ENCODE data around the gene BOD1. TPM values are rescaled to one million over a fixed set of nuclear protein-coding genes. Genes with fewer than 3 reads are reported as not detected.
"Not testable (repeated sequence)": the region's sequence is repeated elsewhere in the genome, so short reads cannot be mapped to it uniquely, and the experiment has no call there.

Gene BOD1
- total RNA-seq, 5 donors from 2014 or later (not counting 1 experiment from before 2014, with no cell fraction given), result 23.7 to 36.6 (median 30.1) TPM

DNA sequence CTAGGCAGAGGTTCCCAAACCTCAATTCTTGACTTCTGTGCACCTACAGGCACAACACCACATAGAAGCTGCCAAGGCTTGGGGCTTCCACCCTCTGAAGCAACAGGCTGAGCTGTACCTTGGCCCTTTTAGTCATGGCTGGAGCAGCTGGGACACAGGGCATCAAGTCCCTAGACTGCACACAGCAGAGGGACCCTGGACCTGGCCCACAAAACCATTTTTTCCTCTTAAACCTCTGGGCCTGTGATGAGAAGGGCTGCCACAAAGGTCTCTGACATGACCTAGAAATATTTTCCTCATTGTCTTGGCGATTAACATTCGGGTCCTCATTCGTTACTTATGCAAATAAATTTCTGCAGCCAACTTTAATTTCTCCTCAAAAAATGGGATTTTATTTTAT lies 30.3 kb downstream of the BOD1 start:
- ATAC-seq (replicated peaks in 1 of 4); POLR2A ChIA-PET; H3K4me3 Mint-ChIP-seq; H3K4me1 ChIP-seq (ENCODE audit: control insufficient read depth in 1 of 2, extremely low read depth in 1 of 2, insufficient read depth in 2 of 2, low read length in 2 of 2); H3K4me1 Mint-ChIP-seq; H3K4me3 ChIP-seq (ENCODE audit: control insufficient read depth in 1 of 2, extremely low read depth in 1 of 2, low read length in 1 of 2); H3K27ac Mint-ChIP-seq; H3K9me3 ChIP-seq; CTCF ChIA-PET; H3K27ac ChIP-seq (ENCODE audit: low read length); H3K36me3 ChIP-seq (ENCODE audit: control insufficient read depth in 2 of 2, extremely low read depth in 1 of 2, insufficient read depth in 1 of 2, low read length in 1 of 2); DNase-seq: not testable (repeated sequence)
- peaks cover 11 to 15% of the 10 kb centered on the region in 2 donors for H3K27me3 Mint-ChIP-seq
- H3K27me3 ChIP-seq (replicated peaks in 1 of 2; ENCODE audit: control insufficient read depth in 2 of 2, extremely low read depth in 1 of 2, insufficient read depth in 2 of 2, low read length in 1 of 2), result peaks cover 0 to 16% of the 10 kb centered on the region in 2 experiments
- peaks cover 12 to 50% (median 33%) of the 10 kb centered on the region in 3 donors for H3K9me3 Mint-ChIP-seq
- WGBS (ENCODE audit: insufficient coverage), result no CpG with 5 or more reads among the region's 3 CpGs
- H3K36me3 Mint-ChIP-seq, result peaks cover 17% of the 10 kb centered on the region

DNA sequence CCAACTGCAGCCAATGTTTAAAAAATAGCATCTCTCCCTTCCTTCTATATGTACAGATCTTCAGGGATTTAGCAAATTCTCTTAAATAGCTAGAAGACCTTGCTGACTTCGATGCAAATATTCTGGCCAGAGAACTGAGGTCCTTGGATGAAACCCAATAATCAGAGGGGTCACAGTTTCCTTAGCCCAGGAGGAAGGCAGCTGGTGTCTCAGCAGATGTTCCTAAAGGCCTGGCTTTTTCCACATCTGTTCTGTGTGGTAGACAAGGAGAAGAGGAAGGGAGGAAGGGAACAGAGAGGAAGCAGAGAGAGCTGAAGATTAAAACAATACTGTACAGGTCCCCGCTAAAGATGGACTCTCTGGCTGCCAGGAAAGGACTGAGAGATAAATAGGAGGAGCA lies 33.1 kb downstream of the BOD1 start:
- no peak overlapping the region for H3K27ac ChIP-seq (ENCODE audit: low read length)
- H3K4me1 Mint-ChIP-seq, result no peaks in the 10 kb centered on the region
- peaks cover 0 to 2% of the 10 kb centered on the region in 2 donors for H3K36me3 ChIP-seq (ENCODE audit: control insufficient read depth in 2 of 2, extremely low read depth in 1 of 2, insufficient read depth in 1 of 2, low read length in 1 of 2)
- H3K27me3 ChIP-seq (replicated peaks in 1 of 2; ENCODE audit: control insufficient read depth in 2 of 2, extremely low read depth in 1 of 2, insufficient read depth in 2 of 2, low read length in 1 of 2), result peaks cover 0 to 19% of the 10 kb centered on the region in 2 experiments
- no peak for ATAC-seq (replicated peaks in 1 of 4)
- peaks cover 26 to 46% (median 33%) of the 10 kb centered on the region in 3 donors for H3K9me3 Mint-ChIP-seq
- H3K27me3 Mint-ChIP-seq, result peaks cover 11 to 15% of the 10 kb centered on the region in 2 donors
- peaks cover 14% of the 10 kb centered on the region for H3K36me3 Mint-ChIP-seq
- H3K9me3 ChIP-seq, result no peaks in the 10 kb centered on the region
- no peak for DNase-seq
- no peaks in the 10 kb centered on the region for H3K4me1 ChIP-seq (ENCODE audit: control insufficient read depth in 1 of 2, extremely low read depth in 1 of 2, insufficient read depth in 2 of 2, low read length in 2 of 2)
- H3K4me3 ChIP-seq (ENCODE audit: control insufficient read depth in 1 of 2, extremely low read depth in 1 of 2, low read length in 1 of 2), result no peak overlapping the region
- ChIA-PET CTCF (no interaction called here), POLR2A (no interaction called here)
- H3K4me3 Mint-ChIP-seq, result no peak overlapping the region
- H3K27ac Mint-ChIP-seq, result no peak overlapping the region
- 67% methylated on average over 1 of the region's 2 CpGs for WGBS (ENCODE audit: insufficient coverage)

DNA sequence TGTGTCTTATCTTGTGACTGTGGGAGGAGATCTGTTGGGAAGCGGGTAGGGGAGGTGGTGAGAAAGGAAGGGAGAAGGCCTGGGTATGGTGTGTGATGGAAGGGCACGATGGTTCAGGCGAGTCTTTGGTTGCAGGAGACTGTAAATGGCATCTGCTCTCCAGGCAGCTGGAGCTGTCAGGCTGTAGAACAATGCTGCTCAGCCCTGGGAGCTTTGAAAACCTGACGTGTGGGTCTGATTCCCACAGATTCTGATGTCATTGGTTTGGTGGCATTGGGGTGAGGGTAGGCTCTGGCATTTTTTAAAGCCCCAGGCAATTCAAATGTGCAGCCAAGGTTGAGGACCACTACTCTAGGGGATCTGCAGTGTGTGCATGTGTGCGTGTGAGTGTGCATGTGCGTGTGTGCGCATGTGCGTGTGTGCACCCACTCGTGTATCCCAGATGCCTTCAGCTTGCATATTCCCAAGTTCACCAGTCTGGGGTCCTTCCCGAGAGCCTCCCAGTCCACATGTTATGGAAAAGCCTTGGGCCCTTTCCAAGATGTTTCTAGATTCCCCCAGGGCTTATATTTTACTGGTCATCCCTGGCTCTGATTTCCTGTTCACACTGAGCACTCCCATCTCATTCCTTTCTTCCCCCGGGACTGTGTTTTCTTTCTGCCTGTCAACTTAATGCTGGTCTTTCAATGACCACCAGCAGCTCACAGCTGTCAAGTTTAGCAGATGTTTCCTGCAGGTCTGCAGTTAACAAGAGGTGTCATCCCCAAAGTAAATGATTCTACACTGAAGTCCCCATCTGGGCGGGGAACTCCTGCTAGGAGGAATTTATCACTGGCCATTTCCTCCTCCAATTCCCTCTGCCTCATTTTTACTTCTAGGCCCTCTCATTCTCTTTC lies 34.0 kb downstream of the BOD1 start:
- Histone ChIP-seq H3K27ac (ENCODE audit: low read length) (no peak overlapping the region), H3K4me3 (ENCODE audit: control insufficient read depth in 1 of 2, extremely low read depth in 1 of 2, low read length in 1 of 2) (no peak overlapping the region), H3K36me3 (ENCODE audit: control insufficient read depth in 2 of 2, extremely low read depth in 1 of 2, insufficient read depth in 1 of 2, low read length in 1 of 2) (peaks cover 0 to 2% of the 10 kb centered on the region in 2 donors), H3K9me3 (no peaks in the 10 kb centered on the region), H3K27me3 (replicated peaks in 1 of 2; ENCODE audit: control insufficient read depth in 2 of 2, extremely low read depth in 1 of 2, insufficient read depth in 2 of 2, low read length in 1 of 2) (peaks cover 0 to 21% of the 10 kb centered on the region in 2 experiments), H3K4me1 (ENCODE audit: control insufficient read depth in 1 of 2, extremely low read depth in 1 of 2, insufficient read depth in 2 of 2, low read length in 2 of 2) (no peaks in the 10 kb centered on the region)
- ChIA-PET CTCF (interaction anchor here in 1 of 2 donors (0.6 kb wide), 1 partner anchor 33 kb away, joined by 3 read pairs; no protein-coding TSS in a partner anchor), POLR2A (no interaction called here)
- Mint-ChIP-seq H3K27me3 (peaks cover 11 to 15% of the 10 kb centered on the region in 2 donors), H3K4me3 (no peak overlapping the region), H3K27ac (no peak overlapping the region), H3K9me3 (peaks cover 23 to 38% (median 29%) of the 10 kb centered on the region in 3 donors), H3K36me3 (peaks cover 12% of the 10 kb centered on the region), H3K4me1 (no peaks in the 10 kb centered on the region)
- WGBS (ENCODE audit: insufficient coverage), result 76% methylated on average over 12 of the region's 12 CpGs
- DNase-seq (no peak), ATAC-seq (replicated peaks in 1 of 4) (no peak)

DNA sequence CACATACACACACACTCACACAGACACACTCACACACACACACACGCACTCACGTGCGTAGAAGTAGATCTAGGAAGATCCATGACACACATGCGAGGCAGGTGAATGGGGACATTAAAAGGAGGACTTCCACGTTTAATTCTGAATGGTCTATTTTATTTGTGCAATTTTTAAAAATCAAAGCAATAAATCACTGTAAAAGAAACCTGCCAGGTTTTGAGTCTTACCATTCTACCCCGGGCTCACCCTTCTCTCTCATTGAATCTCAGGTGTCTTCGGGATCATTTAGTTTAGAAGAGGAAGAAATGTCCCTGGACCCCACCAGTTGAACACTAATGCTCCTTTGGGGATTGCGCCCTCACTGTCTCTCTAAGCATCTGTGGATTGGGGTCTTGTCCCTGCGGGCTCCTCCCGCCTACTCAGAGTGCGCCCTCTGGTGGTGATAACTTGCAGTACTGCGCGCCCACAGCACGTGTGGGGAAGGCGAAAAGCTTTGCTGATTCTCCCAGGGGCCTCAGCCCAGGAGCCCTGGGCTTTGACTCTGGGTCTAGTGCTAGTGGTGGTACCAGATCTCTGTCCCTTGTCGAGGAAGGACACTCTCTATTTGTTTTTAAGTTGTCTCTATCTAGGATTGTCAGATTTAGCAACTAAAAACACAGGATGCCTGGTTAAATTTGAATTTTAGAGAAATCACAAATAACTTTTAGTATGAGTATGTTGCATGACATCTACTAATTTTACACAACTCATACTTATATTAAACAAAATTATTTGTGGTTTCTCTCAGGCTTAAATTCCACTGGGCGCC lies 34.8 kb downstream of the BOD1 start:
- peaks cover 11% of the 10 kb centered on the region for H3K36me3 Mint-ChIP-seq

DNA sequence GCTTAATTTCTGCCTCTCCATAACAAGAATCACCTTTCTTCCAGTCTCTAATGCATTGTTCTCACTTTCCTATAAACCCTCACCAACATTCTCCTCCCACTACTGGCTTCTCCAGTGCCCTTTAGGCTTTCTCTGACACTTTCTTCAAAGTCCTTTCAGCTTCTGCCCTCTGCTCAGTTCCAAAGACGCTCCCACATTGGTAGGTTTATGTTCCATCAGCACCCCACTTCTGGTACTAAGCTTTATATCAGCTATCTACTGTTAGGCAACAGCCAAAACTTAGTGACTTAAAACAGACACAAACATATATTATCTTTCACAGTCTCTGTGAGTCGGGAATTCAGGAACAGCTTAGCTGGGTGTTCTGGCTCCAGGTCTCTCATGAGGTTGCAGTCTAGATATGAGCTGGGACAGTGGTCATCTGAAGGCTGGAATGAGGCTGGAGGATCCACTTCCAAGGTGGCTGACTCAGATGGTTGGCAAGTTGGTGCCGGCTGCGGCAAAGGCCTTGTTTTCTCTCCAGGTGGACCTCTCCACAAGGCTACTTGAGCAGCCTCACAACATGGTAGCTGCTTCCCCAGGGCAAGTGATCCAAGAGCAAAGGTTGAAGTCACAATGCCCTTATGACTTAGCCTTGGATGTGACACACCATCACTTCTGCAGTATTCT lies 37.4 kb downstream of the BOD1 start:
- Mint-ChIP-seq H3K27me3 (peaks cover 15 to 26% of the 10 kb centered on the region in 2 donors), H3K9me3 (peaks cover 16% of the 10 kb centered on the region in 3 donors), H3K36me3 (peaks cover 3% of the 10 kb centered on the region), H3K4me1 (no peaks in the 10 kb centered on the region), H3K4me3 (no peak overlapping the region), H3K27ac (no peak overlapping the region)
- DNase-seq (no peak), ATAC-seq (replicated peaks in 1 of 4) (no peak)
- ChIA-PET POLR2A (no interaction called here), CTCF (interaction anchor here in 1 of 2 donors (0.6 to 1.2 kb wide), 4 partner anchors 8 to 519 kb away, joined by 3 to 6 read pairs (median 4); no protein-coding TSS in a partner anchor)
- Histone ChIP-seq H3K9me3 (no peaks in the 10 kb centered on the region), H3K27me3 (replicated peaks in 1 of 2; ENCODE audit: control insufficient read depth in 2 of 2, extremely low read depth in 1 of 2, insufficient read depth in 2 of 2, low read length in 1 of 2) (peaks cover 0 to 21% of the 10 kb centered on the region in 2 experiments), H3K27ac (ENCODE audit: low read length) (no peak overlapping the region), H3K36me3 (ENCODE audit: control insufficient read depth in 2 of 2, extremely low read depth in 1 of 2, insufficient read depth in 1 of 2, low read length in 1 of 2) (no peaks in the 10 kb centered on the region), H3K4me3 (ENCODE audit: control insufficient read depth in 1 of 2, extremely low read depth in 1 of 2, low read length in 1 of 2) (no peak overlapping the region), H3K4me1 (ENCODE audit: control insufficient read depth in 1 of 2, extremely low read depth in 1 of 2, insufficient read depth in 2 of 2, low read length in 2 of 2) (no peaks in the 10 kb centered on the region)
- 85% methylated on average over 2 of the region's 4 CpGs for WGBS (ENCODE audit: insufficient coverage)

More for the DNA sequence above, 34.8 kb downstream of the BOD1 start:
- no peaks in the 10 kb centered on the region for H3K36me3 ChIP-seq (ENCODE audit: control insufficient read depth in 2 of 2, extremely low read depth in 1 of 2, insufficient read depth in 1 of 2, low read length in 1 of 2)
- H3K27ac ChIP-seq (ENCODE audit: low read length), result no peak overlapping the region
- Mint-ChIP-seq H3K4me3 (no peak overlapping the region), H3K27me3 (peaks cover 11 to 19% of the 10 kb centered on the region in 2 donors), H3K9me3 (peaks cover 19 to 33% (median 25%) of the 10 kb centered on the region in 3 donors), H3K27ac (no peak overlapping the region), H3K4me1 (no peaks in the 10 kb centered on the region)
- peak in 23 of 35 experiments; percentile 4 to 46 (median 16) for DNase-seq
- peaks cover 0 to 21% of the 10 kb centered on the region in 2 experiments for H3K27me3 ChIP-seq (replicated peaks in 1 of 2; ENCODE audit: control insufficient read depth in 2 of 2, extremely low read depth in 1 of 2, insufficient read depth in 2 of 2, low read length in 1 of 2)
- no peaks in the 10 kb centered on the region for H3K9me3 ChIP-seq
- H3K4me1 ChIP-seq (ENCODE audit: control insufficient read depth in 1 of 2, extremely low read depth in 1 of 2, insufficient read depth in 2 of 2, low read length in 2 of 2), result no peaks in the 10 kb centered on the region
- WGBS (ENCODE audit: insufficient coverage), result 40% methylated on average over 8 of the region's 17 CpGs
- H3K4me3 ChIP-seq (ENCODE audit: control insufficient read depth in 1 of 2, extremely low read depth in 1 of 2, low read length in 1 of 2), result no peak overlapping the region
- ATAC-seq (replicated peaks in 1 of 4), result no peak
- ChIA-PET CTCF (interaction anchor here in 1 of 2 donors (0.6 kb wide), 1 partner anchor 34 kb away, joined by 3 read pairs; no protein-coding TSS in a partner anchor), POLR2A (no interaction called here)

DNA sequence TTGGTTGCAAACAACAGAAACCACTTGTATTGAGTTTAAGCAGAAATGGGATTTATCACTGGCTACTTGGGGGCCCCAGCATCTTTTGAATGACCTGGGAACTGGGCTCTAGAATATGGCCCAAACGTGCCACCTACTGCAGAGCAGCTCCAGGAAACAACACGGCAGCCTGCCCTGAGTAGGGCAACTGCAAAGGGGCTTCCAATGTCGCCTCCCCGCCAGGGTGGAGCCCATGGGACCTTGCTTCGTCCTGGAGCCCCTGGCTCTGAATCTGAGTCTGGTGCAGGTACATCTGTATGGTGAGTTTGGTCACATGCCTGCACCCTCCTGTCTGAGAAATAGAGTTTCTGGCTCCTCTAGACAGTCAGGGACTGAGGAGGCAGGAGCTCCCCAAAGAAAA lies 38.6 kb downstream of the BOD1 start:
- peaks cover 4% of the 10 kb centered on the region in 3 donors for H3K4me1 Mint-ChIP-seq
- H3K4me1 ChIP-seq (ENCODE audit: control insufficient read depth in 1 of 2, extremely low read depth in 1 of 2, insufficient read depth in 2 of 2, low read length in 2 of 2), result peaks cover 0 to 4% of the 10 kb centered on the region in 2 experiments
- CTCF ChIA-PET, result interaction anchor here in 1 of 2 donors (1.2 kb wide), 1 partner anchor 357 kb away, joined by 4 read pairs; no protein-coding TSS in a partner anchor
- H3K4me3 Mint-ChIP-seq, result no peak overlapping the region
- peaks cover 12 to 19% of the 10 kb centered on the region in 2 donors for H3K27me3 Mint-ChIP-seq
- H3K36me3 Mint-ChIP-seq, result peaks cover 3% of the 10 kb centered on the region
- ATAC-seq (replicated peaks in 1 of 4), result no peak
- H3K9me3 Mint-ChIP-seq, result peaks cover 14 to 16% (median 16%) of the 10 kb centered on the region in 3 donors
- H3K27ac ChIP-seq (ENCODE audit: low read length), result no peak overlapping the region
- H3K36me3 ChIP-seq (ENCODE audit: control insufficient read depth in 2 of 2, extremely low read depth in 1 of 2, insufficient read depth in 1 of 2, low read length in 1 of 2), result no peaks in the 10 kb centered on the region
- 71% methylated on average over 5 of the region's 5 CpGs for WGBS (ENCODE audit: insufficient coverage)
- no peaks in the 10 kb centered on the region for H3K9me3 ChIP-seq
- peaks cover 0 to 26% of the 10 kb centered on the region in 2 experiments for H3K27me3 ChIP-seq (replicated peaks in 1 of 2; ENCODE audit: control insufficient read depth in 2 of 2, extremely low read depth in 1 of 2, insufficient read depth in 2 of 2, low read length in 1 of 2)
- H3K27ac Mint-ChIP-seq, result no peak overlapping the region
- H3K4me3 ChIP-seq (ENCODE audit: control insufficient read depth in 1 of 2, extremely low read depth in 1 of 2, low read length in 1 of 2), result no peak overlapping the region
- POLR2A ChIA-PET, result no interaction called here
- DNase-seq, result no peak

Data from T-cell (primary cell).